Spinal cord (tissue), 10 donors: ENCODE data around the gene SUMF2. TPM values are rescaled to one million over a fixed set of nuclear protein-coding genes. Genes with fewer than 3 reads are reported as not detected.
"Not testable (repeated sequence)": the region's sequence is repeated elsewhere in the genome, so short reads cannot be mapped to it uniquely, and the experiment has no call there.

Experiments used
- DNase-seq, 6 donors: peaks; one replicate each; pipeline versions ENCODE4 v3.0.0 to v3.0.0-alpha.2; 2013 to 2015; ENCODE audit warnings: low spot score in 6 of 6, low read depth in 4 of 6
- H3K27ac ChIP-seq: one replicate; pipeline ENCODE4 v1.5.1; 2013; ENCODE audit warnings: low read depth, low read length, control low read depth
- H3K27me3 ChIP-seq: one replicate; pipeline ENCODE4 v1.6.1; 2013; ENCODE audit warnings: low read length; ENCODE audit not compliant: control insufficient read depth, insufficient read depth
- H3K36me3 ChIP-seq: one replicate; pipeline ENCODE4 v1.6.1; 2013; ENCODE audit warnings: low read length; ENCODE audit not compliant: control insufficient read depth, insufficient read depth
- H3K4me1 ChIP-seq: one replicate; pipeline ENCODE4 v1.6.1; 2013; ENCODE audit warnings: low read length; ENCODE audit not compliant: control insufficient read depth, insufficient read depth
- H3K4me3 ChIP-seq: one replicate; pipeline ENCODE4 v1.5.1; 2013; ENCODE audit warnings: low read depth, low read length, control low read depth
- H3K9me3 ChIP-seq: one replicate; pipeline ENCODE4 v1.6.1; 2013; ENCODE audit warnings: low read length; ENCODE audit not compliant: control insufficient read depth, insufficient read depth
- WGBS: methylation state at CpG from one replicate; pipeline ENCODE4 v1.1.5; 2013; ENCODE audit warnings: missing lambda C conversion rate; ENCODE audit not compliant: insufficient coverage; 5-methylcytosine and 5-hydroxymethylcytosine counted together
- polyA plus RNA-seq, 2 donors: library from polyadenylated mRNA; unstranded; fragments of 120-200 nt; gene quantifications; one replicate each; pipeline ENCODE4 v1.2.1, GENCODE V29; 2013; ENCODE audit not compliant: insufficient read length in 2 of 2
- total RNA-seq, 2 donors: library from RNA; depleted of rRNA in 1 of 2; stranded (reverse); fragments of 120-200 nt in 1 of 2; fragments of >200 nt in 1 of 2; gene quantifications; one replicate each; pipeline versions ENCODE4 v1.2.3 to v1.2.4, GENCODE V29; 2013 to 2014
- donor health status: healthy.

The SUMF2 gene
- total and polyA plus RNA-seq, 4 donors, result 101 to 138 (median 118) TPM

GRCh38 chr7:56099653-56100052, 35.6 kb downstream of the SUMF2 start:
- 100% methylated on average over 3 of the region's 3 CpGs for WGBS
- H3K36me3 ChIP-seq, result peaks cover 42% of the 10 kb centered on the region
- peaks cover under 1% of the 10 kb centered on the region for H3K4me1 ChIP-seq
- no peak for DNase-seq
- no peaks in the 10 kb centered on the region for H3K9me3 ChIP-seq
- no peak overlapping the region for H3K27ac ChIP-seq
- no peak overlapping the region for H3K4me3 ChIP-seq
- H3K27me3 ChIP-seq, result no peaks in the 10 kb centered on the region

- Histone ChIP-seq H3K4me1 (peaks cover 10% of the 10 kb centered on the region), H3K36me3 (peaks cover 34% of the 10 kb centered on the region)
- not testable (repeated sequence) for H3K9me3 ChIP-seq, H3K4me3 ChIP-seq, H3K27ac ChIP-seq, DNase-seq, H3K27me3 ChIP-seq
- WGBS, result 81% methylated on average over 3 of the region's 9 CpGs
These were observed 40.1 kb downstream of the SUMF2 start for GRCh38 chr7:56104138-56104537.

GRCh38 chr7:56105508-56105907, 41.4 kb downstream of the SUMF2 start:
- Histone ChIP-seq H3K27me3 (no peaks in the 10 kb centered on the region), H3K4me3 (peak overlapping the region; percentile 90), H3K9me3 (no peaks in the 10 kb centered on the region), H3K36me3 (peaks cover 27% of the 10 kb centered on the region), H3K27ac (peak overlapping the region; percentile 71), H3K4me1 (peaks cover 10% of the 10 kb centered on the region)
- WGBS, result 41% methylated on average over 4 of the region's 6 CpGs
- peak in 1 of 6 donors; percentile 27 for DNase-seq

- peak within 1 kb of the TSS; percentile 71 for H3K27ac ChIP-seq
- no peaks in the 10 kb centered on the region for H3K27me3 ChIP-seq
- peak within 1 kb of the TSS; percentile 90 for H3K4me3 ChIP-seq
- peak; percentile 90 to 100 (median 98) for DNase-seq
- peaks cover 20% of the 10 kb centered on the region for H3K36me3 ChIP-seq
- WGBS, result 0% methylated on average over 50 of the region's 57 CpGs
- peaks cover 10% of the 10 kb centered on the region for H3K4me1 ChIP-seq
- H3K9me3 ChIP-seq, result no peaks in the 10 kb centered on the region
These were observed 42.3 kb downstream of the SUMF2 start, which contains the start of gene CHCHD2 for GRCh38 chr7:56106108-56107073. Gene CHCHD2, minus strand, starts transcription at chr7:56106476. Its CDS starts 63 bp downstream, at chr7:56106413.

GRCh38 chr7:56107954-56108258, 43.8 kb downstream of the SUMF2 start:
- Histone ChIP-seq H3K27ac (no peak overlapping the region), H3K9me3 (no peaks in the 10 kb centered on the region), H3K27me3 (no peaks in the 10 kb centered on the region), H3K4me3 (no peak overlapping the region), H3K4me1 (peaks cover 10% of the 10 kb centered on the region), H3K36me3 (peaks cover 13% of the 10 kb centered on the region)
- no CpG with 5 or more reads among the region's 1 CpG for WGBS
- DNase-seq, result no peak

GRCh38 chr7:56110611-56111010, 46.5 kb downstream of the SUMF2 start:
- DNase-seq, result no peak
- no peak overlapping the region for H3K4me3 ChIP-seq
- H3K36me3 ChIP-seq, result no peaks in the 10 kb centered on the region
- peaks cover 3% of the 10 kb centered on the region for H3K27me3 ChIP-seq
- no peak overlapping the region for H3K27ac ChIP-seq
- WGBS, result 80% methylated on average over 1 of the region's 1 CpG
- H3K9me3 ChIP-seq, result no peaks in the 10 kb centered on the region
- no peaks in the 10 kb centered on the region for H3K4me1 ChIP-seq

GRCh38 chr7:56112244-56112643, 48.2 kb downstream of the SUMF2 start:
- not testable (repeated sequence) for H3K4me3 ChIP-seq, DNase-seq, H3K4me1 ChIP-seq, H3K27me3 ChIP-seq, H3K9me3 ChIP-seq, H3K27ac ChIP-seq, H3K36me3 ChIP-seq
- 92% methylated on average over 2 of the region's 3 CpGs for WGBS

- H3K4me3 ChIP-seq, result no peak within 1 kb of the TSS
- 3% methylated on average over 65 of the region's 65 CpGs for WGBS
- DNase-seq, result peak in 1 of 6 donors; percentile 43
These were observed 51.9 kb downstream of the SUMF2 start, which contains the start of gene NUPR2 for GRCh38 chr7:56115852-56116538. Gene NUPR2, minus strand, starts transcription at chr7:56116417. Its CDS starts 103 bp downstream, at chr7:56116314.

GRCh38 chr7:56121440-56121839, 57.4 kb downstream of the SUMF2 start:
- no peak for DNase-seq
- Histone ChIP-seq H3K36me3 (no peaks in the 10 kb centered on the region), H3K27me3 (no peaks in the 10 kb centered on the region), H3K4me3 (no peak overlapping the region), H3K9me3 (no peaks in the 10 kb centered on the region), H3K27ac (no peak overlapping the region), H3K4me1 (no peaks in the 10 kb centered on the region)
- 89% methylated on average over 5 of the region's 6 CpGs for WGBS

More at GRCh38 chr7:56115852-56116538, 51.9 kb downstream of the SUMF2 start, which contains the start of gene NUPR2:
- no peaks in the 10 kb centered on the region for H3K9me3 ChIP-seq
- no peaks in the 10 kb centered on the region for H3K36me3 ChIP-seq
- peaks cover 8% of the 10 kb centered on the region for H3K27me3 ChIP-seq
- no peak within 1 kb of the TSS for H3K27ac ChIP-seq
- H3K4me1 ChIP-seq, result peaks cover 2% of the 10 kb centered on the region
